ENCODE measurements around the gene DUSP6.

DUSP6 gene

GRCh38 chr12:89391726-89392336 lies 39.5 kb upstream of the DUSP6 start:
- H3K27ac ChIP-seq, result no peak overlapping the region
- TF ChIP-seq CTCF (IDR thresholded peaks at IDR 0.05) (no peak), ZFX (IDR thresholded peaks at IDR 0.05; ENCODE audit: borderline replicate concordance) (no peak)

GRCh38 chr12:89390802-89391673 lies 38.7 kb upstream of the DUSP6 start:
- peak overlapping the region; percentile 50; the same call in 1 of the 2 replicates for H3K27ac ChIP-seq
- TF ChIP-seq ZFX (IDR thresholded peaks at IDR 0.05; ENCODE audit: borderline replicate concordance) (no peak), CTCF (IDR thresholded peaks at IDR 0.05) (no peak)

- peak overlapping the region; percentile 50 for H3K27ac ChIP-seq
- TF ChIP-seq ZFX (IDR thresholded peaks at IDR 0.05; ENCODE audit: borderline replicate concordance) (no peak), CTCF (IDR thresholded peaks at IDR 0.05) (no peak)
These were observed 37.7 kb upstream of the DUSP6 start for GRCh38 chr12:89389755-89390661.

GRCh38 chr12:89386138-89386537 lies 33.8 kb upstream of the DUSP6 start:
- TF ChIP-seq ZFX (IDR thresholded peaks at IDR 0.05; ENCODE audit: borderline replicate concordance), result no peak
- H3K27ac ChIP-seq, result peak overlapping the region; percentile 57

GRCh38 chr12:89384807-89385206 lies 32.5 kb upstream of the DUSP6 start:
- TF ChIP-seq CTCF (IDR thresholded peaks at IDR 0.05), result no peak
- no peak for TF ChIP-seq ZFX (IDR thresholded peaks at IDR 0.05; ENCODE audit: borderline replicate concordance)
- H3K27ac ChIP-seq, result no peak overlapping the region

- no peak overlapping the region for H3K27ac ChIP-seq
- TF ChIP-seq CTCF (IDR thresholded peaks at IDR 0.05) (no peak), ZFX (IDR thresholded peaks at IDR 0.05; ENCODE audit: borderline replicate concordance) (no peak)
These were observed 31.9 kb upstream of the DUSP6 start for GRCh38 chr12:89384050-89384758.
